Stimulated activated CD8-positive, alpha-beta memory T cell treated with anti-CD3 and anti-CD28 coated beads, Interleukin-15, amount 100 ng/mL, for 48 hours (primary cell): ENCODE measurements around the gene TRAF3.
A peak's percentile ranks its signal among the peaks of the same experiment; 100 is the strongest.

Source experiments
- DNase-seq, 2 donors: peaks; one replicate each; pipeline ENCODE4 v3.0.0-alpha.2; 2020; ENCODE audit warnings: low read depth in 2 of 2

Gene TRAF3

DNA sequence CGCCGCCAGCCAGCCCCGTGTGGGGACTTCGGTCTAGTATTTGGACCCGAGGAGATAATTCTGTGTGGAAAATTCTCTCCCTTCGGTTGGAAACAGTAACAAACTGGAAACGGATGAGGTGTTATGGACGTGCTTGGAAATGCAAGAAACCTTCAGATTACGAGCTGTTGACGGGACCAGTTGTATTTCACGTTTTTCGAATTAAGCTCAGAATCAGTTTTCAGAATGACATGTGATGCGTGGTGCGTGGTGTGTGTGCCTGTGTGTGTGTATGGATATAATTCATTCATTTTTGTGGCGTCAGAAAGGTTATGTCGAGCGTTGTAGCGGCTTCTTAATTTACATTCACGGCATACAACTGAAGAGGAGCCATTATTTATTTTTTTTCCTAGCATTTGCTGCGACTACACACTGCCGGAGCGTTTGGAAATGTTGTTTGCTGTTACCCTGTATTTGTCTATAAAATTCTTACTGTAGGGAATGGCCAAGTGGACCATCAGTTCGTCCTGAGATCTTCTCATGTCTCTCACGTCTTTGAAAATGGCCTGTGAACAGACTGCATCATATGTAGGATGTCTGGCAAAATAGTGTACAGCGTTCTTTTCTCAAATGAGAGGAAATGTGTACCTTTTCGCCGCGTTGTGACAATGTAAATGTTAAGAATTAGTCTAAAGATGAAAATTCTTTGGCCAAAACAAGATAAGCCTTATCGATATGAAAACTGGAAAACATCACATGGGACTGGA lies 1.3 kb downstream of the TRAF3 start:
- no peak for DNase-seq

DNA sequence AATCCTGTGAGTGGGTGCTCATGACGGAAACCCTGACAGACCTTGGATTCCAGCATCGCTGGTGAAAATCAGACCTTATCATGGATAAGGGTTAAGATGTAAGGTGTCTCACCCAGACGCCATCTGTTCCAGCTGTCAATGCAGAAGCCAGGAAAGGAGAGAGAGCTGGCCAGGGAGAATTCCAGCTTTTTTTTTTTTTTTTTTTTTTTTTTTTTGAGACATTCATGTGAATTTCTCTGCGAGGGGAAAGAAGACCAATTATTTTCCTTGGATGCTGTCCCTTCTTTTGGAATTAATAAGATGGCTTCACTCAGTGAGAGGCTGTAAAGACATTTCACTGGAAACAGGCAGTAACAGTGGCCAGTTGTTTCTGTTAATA lies 1.8 kb downstream of the TRAF3 start:
- no peak for DNase-seq

DNA sequence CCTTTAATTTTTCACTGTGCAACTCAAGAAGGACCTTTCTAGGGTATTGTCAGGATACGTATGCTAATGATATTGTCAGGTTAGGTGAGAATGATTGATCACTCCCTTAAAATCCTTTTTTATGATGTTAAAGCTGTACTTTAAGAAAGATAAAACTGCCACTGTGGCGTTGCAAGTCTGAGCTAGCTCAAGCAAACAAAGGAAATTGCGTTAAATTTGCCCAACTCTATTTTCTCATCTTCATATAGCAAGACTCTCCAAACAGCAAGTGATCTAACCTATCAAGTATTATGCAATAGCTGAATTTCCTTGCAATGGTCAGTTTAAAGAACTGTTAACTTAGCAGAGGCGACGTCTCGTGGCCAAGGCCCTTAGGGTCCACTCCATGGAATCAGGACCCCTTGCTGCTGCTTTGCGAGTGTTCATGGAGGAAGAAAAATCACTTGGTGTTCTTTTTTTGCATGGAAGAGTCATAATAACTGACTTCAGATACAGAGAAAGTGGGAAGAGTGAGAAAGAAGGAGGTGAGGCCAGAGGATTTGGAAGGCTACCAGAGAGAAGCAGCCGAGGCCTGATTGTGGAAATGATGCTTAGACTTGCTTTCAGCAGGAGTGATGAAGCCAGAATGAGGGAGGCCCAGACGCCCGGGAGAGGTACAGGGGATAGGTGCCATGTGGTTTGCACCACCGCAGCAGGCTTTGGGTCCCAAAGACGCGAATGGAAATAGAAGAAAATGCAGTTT lies 2.5 kb downstream of the TRAF3 start:
- no peak for DNase-seq

DNA sequence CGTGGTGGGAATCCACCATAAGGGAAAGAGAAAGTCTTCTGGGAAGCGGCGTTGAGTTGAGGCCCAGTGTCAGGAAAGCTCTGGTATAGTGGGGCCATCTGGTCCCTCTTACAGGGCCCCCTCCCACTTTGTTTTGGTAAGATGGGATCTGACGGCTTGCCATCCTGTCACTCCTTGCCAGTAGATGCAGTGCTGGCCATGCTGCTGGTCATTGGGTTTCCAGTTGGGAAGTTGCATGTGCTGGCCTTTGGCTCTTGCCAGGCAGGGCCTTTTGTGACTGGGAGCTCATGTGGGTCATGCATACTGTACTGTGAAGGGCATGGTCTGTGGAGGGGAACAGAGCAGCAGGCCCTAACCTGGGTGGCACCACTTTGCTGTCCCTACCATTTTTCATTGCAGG lies 3.8 kb downstream of the TRAF3 start:
- no peak for DNase-seq

DNA sequence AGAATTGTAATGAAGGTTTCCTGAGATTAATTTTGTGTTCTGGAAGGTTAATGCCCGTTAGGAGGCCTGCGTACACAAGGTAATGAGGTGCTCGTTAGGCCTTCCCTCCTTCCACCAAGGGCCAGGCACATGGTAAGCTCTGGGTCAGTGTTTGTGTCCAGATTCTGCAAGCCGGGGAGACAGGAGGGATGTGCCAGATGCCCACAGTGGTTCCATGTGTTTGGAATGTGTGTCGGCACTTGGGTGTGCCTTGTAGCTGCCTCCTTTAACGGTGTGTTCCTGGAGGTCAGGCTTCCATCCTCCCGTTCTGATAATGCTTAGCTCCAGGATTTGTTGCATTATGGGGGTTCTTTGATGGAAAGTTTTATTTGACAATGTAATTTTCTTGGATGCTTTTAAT lies 5.7 kb downstream of the TRAF3 start:
- no peak for DNase-seq

DNA sequence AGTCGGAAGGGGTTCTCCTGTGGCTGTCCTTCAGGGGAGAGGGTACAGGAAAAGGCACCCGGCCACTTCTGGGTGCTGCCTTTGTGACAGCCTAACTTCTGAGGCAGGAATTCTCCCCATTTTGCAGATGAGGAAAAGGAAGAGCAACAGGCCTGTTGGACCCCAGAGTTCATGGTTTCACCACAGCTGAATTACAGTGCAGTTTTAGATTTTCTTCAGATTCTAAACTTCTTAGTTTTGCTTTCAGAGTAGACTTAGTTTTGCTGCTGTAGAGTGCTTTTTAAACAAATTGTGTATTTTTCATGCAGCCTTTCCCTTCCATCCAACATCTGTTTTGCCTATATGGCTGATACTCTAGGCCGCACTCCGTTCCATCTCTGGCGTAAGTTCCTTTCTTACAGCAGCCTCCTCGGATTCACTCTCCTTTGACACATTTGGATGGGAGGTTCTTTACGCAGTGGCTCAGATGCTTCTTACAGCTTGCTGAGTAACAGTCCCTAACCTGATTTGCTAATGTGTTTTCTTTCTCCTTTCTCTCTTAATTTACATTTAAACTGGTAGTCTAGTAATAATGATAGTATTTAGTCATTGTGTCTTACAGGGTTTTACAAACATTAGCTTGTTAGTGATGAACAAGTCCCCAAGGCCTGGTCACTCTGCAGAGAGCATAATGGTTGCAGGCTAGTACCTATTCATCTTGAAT lies 7.8 kb downstream of the TRAF3 start:
- no peak for DNase-seq

DNA sequence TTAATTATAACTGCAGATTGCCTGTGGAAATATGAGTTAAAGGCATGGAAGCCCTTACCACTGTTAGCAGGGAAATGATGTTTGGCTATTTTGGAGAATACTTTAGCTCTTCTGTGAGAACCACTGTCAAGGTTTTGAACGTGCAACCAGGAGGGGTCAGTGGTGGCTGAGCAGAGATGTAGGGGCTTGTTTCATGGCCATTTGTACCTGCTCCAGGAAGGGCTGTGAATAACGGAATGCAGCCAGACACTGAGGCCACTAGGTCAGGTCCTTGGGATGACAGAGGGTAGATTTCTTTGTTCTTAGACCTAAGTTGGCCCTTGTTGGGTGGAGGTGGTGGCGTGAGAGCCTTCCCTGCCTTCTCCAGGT lies 8.3 kb downstream of the TRAF3 start:
- no peak for DNase-seq

DNA sequence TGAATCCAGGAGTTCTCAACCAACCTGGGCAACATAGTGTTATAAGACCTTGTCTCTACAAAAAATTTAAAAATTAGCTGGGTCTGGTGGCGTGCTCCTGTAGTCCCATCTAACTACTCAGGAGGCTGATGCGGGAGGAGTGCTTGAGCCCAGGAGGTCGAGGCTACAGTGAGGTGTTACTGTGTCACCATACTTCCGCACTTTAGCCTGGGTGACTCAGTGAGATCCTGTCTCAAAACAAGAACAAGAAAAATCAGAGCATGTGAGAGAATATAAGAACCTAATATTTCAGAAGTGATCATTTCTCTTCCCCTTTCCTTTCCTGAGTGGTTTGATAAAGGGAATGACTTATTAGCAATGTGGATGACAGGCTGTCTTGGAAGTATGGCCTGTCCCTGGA lies 9.5 kb downstream of the TRAF3 start:
- DNase-seq = no peak

DNA sequence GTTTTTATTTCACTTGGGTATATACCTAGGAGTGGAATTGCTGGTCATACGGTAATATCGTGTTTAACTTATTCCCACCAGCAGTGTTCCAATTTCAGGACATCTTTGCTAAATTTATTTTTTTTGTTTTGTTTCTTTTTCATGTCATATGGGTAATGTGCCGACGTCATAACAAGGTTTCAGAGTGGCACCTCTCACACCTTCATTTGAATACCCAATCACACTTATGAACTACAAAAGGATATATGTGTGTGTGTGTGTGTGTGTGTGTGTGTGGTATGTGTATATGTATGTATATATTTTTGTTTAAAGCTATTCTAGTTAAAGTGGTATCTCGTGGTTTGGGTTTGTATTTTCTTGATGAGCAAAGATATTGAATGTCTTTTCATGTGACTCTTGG lies 12.1 kb downstream of the TRAF3 start:
- DNase-seq = no peak

DNA sequence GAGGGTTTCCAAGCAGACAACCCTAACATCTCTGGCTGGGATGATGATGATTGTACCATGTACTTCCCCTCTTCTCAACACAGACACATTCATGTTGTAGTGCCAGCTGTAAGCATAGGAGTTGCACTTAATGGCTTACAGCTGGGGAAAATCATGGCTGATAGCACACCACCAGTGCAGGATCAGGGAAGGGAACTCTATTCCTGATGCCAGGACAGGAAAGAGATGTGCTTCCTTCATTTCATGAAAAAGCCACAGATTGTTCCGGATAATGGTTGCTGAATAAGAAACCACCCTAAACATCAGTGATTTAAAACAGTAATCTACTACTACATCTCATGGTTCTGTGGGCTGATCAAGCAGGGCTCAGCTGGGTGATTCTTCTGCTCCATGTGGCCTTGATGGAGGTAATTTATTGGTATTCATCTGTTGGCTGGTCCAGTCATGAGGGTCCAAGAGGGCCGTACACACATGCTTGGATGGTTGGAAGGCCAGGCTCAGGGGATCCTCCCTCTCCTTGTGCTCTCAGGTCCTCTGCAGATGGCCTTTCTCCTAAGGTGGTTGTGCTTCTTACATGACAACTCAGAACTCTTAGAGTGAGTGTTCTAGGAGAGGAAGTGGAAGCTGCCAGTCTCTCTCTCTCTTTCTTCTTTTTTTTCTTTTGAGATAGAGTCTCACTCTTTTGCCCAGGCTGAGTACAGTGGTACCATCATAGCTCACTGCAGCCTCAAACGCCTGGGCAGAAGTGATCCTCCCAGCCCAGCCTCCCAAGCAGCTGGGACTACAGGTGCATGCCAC lies 16.5 kb downstream of the TRAF3 start:
- no peak for DNase-seq

DNA sequence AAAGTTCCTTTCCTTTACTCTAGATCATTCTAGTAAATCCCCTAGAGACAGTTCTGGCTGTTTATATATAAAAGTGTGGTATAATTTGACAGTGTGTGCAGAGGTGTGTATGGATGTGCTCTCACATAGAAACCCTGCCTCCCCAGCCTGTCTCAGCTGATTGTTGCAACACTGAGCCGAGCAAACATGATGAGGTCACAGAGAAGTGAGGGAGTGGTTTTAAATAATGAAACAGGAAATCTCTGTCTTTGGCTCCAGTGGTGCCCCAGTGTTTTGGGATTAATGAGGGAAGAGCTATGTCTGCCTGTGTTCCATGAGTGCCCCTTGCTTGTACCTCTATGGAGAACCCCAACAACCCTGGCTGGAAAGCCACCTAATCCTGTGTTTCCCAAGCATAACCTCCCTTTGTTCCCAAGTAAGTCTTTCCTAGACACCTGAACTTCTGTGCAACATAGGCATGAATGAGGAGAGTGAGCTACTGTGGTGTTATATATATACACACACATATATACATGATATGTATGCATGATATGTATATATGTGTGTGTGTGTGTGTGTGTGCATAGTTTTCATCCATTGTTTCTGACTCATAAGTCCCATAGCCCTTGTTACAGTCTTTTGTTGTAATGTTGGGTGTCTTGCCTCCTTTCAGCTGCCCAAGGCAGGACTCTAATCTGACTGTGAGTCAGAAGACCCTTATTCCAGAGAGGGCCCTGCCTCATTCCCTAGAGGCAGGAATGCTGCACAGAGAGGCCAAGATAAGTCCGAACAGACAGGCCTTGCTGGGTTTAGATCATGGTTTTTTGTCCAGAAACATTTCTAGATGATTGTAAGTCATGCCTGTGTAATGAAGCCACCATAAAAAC lies 18.0 kb downstream of the TRAF3 start:
- DNase-seq = no peak

DNA sequence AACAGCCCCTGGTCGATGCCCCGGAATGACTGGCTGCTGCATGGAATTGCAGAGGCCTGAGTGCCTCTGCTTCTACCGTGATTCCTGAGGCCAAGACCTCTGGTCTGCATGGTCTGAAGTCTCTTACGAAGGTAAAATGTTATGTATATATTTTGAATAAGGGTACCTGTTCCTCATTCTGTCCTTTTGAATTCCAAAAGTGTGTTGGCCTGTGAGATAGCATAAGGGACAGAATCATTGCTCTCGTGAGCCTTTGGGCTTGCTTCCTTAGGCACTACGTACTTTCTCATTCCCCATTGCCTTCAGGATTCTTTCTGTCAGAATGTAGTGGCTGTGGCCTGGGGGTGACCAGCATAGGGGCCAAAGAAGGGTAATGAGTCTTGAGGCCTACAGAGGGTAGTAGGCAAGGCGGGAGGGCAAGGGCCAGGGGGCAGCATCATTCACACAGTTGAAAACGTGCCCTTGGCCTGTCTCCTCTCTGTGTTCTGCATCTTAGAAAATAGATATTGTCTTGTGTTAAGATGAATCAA lies 19.5 kb downstream of the TRAF3 start:
- no peak for DNase-seq

DNA sequence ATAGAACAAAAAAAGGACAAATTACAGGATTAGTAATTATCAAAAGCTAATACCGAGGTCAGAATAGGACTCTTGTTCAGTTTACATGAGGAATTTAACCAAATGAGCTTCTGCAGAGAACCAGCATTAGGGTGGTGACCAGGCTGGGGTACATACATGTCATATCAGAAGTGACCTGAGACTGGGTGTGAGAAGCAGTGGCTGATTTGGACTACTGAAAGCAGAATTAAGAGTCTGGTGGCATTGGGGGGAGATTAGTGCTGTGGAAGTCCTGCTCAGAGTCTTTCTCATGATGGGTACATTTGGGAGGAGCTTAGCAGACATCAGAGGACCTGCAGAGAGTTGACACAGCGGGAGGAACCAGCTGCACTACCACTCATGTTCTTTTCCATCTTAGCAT lies 21.7 kb downstream of the TRAF3 start:
- DNase-seq = no peak

DNA sequence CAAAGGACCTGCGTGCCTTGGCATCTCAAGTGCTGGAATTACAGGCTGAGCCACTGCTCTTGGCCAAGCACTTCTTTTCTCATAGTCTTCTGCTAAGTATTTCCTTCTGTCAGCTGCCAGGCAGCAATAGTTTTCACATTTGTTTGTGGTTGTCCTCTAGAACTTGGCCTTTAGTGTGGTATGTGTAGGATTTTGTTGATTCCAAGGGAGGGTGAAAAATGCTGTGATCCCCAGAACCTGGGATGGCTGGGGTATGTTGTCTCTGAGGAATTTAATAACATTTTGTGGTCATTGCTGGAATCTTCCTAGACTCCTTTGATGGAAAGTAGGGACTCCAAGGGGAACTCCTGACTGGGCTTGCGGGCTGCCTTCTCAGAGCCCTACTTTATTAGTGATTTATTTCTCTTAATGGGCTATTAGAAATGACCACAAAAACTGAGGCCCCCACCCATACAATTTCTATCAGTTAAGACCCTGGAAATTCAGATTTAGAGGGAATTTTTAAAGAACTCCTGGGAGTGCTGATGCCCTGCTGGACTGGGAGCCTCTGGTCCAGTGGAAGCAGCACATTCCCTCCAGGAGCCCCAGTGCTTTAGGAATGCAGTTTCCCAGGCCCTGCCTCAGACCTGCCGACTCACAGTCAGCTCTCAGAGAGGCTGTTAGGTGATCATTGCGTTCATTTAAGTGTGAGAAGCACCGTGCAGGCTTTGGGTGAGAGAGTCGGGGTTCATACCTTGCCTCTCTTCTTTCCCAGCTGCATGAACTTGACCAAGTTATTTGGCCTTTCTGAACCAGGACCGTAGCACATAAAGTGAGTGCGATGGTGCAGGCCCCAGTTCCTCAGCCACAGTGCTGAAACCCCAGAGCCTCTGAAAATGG lies 22.7 kb downstream of the TRAF3 start:
- no peak for DNase-seq

DNA sequence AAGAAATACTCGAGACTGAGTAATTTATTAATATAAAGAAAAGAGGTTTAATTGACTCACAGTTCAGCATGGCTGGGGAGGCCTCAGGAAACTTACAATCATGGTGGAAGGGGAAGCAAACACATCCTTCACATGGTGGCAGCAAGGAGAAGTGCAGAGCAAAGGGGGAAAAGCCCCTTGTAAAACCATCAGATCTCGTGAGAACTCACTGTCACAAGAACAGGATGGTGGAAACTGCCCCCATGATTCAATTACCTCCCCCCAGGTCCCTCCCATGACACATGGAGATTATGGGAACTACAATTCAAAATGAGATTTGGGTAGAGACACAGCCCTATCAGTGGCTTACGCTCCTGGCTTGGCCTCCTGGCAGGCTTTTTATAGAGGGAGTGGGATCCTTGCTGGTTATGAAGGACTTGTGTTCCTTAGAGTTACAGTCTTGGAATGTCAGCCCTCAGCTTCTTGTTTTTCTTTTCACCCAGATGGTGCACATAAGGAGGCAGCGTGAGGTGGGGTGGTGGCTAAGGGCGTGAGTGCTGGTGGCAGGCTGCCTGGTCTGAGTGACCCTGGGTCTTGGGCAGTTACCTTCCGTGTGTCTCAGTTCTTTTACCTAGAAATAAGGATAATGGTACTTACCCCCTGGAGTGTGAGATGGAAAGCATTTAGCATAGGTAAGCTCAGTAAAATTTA lies 25.7 kb downstream of the TRAF3 start:
- no peak for DNase-seq

DNA sequence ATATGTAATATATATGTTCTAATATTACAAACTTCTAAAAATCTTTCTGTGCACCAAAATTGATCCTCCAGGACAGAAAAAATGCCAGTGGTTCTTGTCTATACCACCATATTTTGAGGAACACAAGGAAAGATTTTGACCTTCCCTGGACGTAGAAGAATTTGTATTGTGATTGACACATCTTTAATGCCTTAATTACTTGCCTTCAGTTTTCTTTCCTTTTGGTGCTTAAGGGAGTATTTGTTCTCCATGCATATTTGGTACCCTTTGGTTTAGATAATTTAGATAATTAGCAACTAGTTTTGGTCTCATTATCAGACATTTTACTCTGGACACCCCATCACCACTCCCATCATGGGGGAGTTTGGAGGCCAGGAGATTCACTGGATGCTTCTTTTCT lies 27.6 kb downstream of the TRAF3 start:
- no peak for DNase-seq

DNA sequence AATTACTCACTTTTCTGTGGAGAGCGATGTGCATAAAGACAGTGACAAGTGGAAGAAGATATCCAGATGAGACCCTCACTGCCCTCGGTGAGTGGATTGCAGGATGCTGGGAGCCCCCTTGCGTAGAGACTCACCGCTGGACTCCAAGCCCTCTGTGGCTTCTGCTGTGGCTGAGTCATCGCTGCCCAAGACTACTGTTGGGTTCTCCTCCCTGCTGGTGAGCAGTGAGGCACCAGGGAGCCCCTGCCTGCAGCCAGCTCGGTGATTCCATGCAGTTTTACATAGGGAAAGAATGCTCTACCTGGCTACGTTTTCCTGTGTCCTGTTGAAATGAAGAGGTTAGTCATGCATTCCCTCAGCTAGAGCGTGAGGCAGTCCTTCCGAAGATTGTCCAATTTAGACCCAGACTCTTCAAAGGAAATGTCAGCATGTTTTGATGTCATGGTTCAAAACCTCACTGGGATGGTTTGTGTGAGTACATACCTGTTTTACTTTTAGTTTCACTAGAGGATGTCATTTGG lies 28.2 kb downstream of the TRAF3 start:
- peak; percentile 47 to 61 for DNase-seq

DNA sequence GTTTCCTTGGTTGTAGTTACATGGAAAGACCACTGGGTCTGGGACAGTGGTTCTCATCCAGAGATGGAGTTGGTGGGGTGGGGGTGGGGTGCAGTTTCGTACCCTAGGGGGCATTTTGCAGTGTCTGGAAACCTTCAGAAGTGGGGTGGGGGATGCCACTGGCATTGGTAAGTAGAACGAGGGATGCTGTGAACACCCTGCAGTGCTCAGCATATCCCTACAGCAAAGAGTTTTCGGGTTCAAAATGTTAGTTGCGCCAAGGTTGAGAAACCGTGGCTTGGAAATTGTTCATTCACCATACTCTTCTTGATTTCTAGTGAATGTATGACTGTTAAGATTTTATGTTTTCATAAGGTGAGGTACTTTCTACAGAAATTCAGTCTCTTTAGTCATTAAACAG lies 28.7 kb downstream of the TRAF3 start:
- DNase-seq = no peak

DNA sequence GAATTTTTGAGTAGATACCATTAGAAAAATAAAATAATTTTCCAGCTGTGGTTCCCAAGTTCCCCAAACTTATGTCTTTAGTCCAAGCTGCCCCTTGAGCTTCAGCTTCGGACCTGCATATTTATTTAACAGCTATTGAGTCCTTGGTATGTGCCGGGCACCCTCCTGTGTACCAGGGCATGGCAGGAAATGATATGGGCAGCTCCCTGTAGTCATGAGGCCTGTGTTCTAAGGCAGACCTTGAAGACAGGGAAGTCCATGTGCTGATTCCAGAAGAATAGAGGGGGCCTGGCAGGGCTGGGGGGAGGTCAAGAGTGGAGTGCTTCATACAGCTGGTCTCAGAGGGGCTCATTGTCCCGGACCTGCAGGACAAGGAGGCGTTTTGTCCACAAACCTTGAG lies 29.2 kb downstream of the TRAF3 start:
- DNase-seq = no peak
